Upper lobe of right lung (tissue), 1 donor: Measurements from ENCODE around the gene ESPNL. TPM values are rescaled to one million over a fixed set of nuclear protein-coding genes. Genes with fewer than 3 reads are reported as not detected.
"Not testable (repeated sequence)": the region's sequence is repeated elsewhere in the genome, so short reads cannot be mapped to it uniquely, and the experiment has no call there.

Experiments
- ATAC-seq: fragments of 200-7000 bp; cut with Tn5 transposase; one replicate; pipeline ENCODE4 v1.9.1; 2020; ENCODE audit warnings: mild to moderate bottlenecking, moderate library complexity
- DNase-seq: peaks from one replicate; pipeline ENCODE4 v3.0.0-alpha.2; 2020
- H3K27ac ChIP-seq: fragments of 200-600 bp; one replicate; pipeline ENCODE4 v1.8.0; 2022
- H3K27me3 ChIP-seq: fragments of 200-600 bp; one replicate; pipeline ENCODE4 v1.8.0; 2022; ENCODE audit warnings: mild to moderate bottlenecking
- H3K36me3 ChIP-seq: fragments of 200-600 bp; one replicate; pipeline ENCODE4 v1.8.0; 2022
- H3K4me1 ChIP-seq: fragments of 200-600 bp; one replicate; pipeline ENCODE4 v1.8.0; 2022
- H3K4me3 ChIP-seq: fragments of 200-600 bp; one replicate; pipeline ENCODE4 v1.8.0; 2022; ENCODE audit warnings: mild to moderate bottlenecking
- H3K9me3 ChIP-seq: fragments of 200-600 bp; one replicate; pipeline ENCODE4 v1.8.0; 2022
- intact Hi-C: fragments of 100-400 bp; cut with DNase I; formaldehyde crosslinking; loops from one replicate; pipeline ENCODE4 v1.11.0; 2022
- total RNA-seq: library from RNA; stranded (reverse); fragmentation: NEBNext Ultra II Directional; extraction: Animal tissue kit (Norgen Biotek cat#: 25700); gene quantifications from one replicate; pipeline ENCODE4 v1.2.1, GENCODE V29; 2021
- TF ChIP-seq, protein P1 (sequence below): fragments of 200-600 bp; IDR thresholded peaks from one replicate; pipeline ENCODE4 v1.8.0; 2022; ENCODE audit warnings: antibody characterized with exemption
- donor health status: DM: no; HTN: yes; CAD: no; lungs with severe emphysema.

The ESPNL gene
- total RNA-seq, 1 donor from 2014 or later = 0.35 TPM

DNA sequence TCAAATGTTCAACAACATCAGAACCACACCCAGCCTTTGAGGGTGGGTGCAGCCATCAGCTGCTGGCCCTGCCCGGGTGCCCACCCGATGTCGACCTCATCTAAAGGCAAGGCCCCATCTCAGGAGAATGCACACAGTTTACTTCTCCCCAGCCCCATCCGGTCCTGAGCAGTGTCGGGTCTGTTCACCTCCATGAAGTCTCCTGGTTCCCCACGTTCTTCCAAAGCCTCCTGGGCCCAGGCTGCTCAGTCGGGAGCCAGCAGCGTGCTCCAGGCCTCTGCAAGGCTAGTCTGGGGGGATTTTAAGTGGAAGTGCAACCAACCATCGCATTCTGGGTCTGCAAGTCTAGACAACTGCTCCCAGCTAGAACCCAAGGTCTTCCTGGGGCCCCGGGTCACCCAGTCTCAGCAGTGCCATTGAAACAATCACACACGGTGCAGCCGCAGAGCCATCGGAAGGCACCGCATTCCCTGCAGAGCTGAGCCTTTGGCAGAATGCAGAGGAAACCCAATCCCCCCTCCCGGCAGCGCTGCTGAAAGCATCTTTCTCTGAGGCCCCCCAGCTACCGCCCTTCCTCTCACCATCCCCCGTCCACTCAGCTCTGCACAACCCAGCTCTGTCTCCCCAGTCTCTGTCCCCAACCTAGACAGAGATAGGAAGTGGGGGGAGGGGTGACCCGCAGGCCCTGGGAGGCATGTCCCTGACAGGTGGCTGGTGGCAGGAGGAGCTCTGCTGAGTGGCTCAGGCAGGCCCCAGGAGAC, 8.5 kb downstream of the ESPNL start:
- ATAC-seq (peak; percentile 17), DNase-seq (peak; percentile 62)
- Histone ChIP-seq H3K9me3 (no peaks in the 10 kb centered on the region), H3K4me1 (peaks cover 16% of the 10 kb centered on the region), H3K4me3 (no peak overlapping the region), H3K27me3 (no peaks in the 10 kb centered on the region), H3K36me3 (no peaks in the 10 kb centered on the region), H3K27ac (no peak overlapping the region)
- intact Hi-C loops = no loop called here
- TF ChIP-seq, protein P1, sequence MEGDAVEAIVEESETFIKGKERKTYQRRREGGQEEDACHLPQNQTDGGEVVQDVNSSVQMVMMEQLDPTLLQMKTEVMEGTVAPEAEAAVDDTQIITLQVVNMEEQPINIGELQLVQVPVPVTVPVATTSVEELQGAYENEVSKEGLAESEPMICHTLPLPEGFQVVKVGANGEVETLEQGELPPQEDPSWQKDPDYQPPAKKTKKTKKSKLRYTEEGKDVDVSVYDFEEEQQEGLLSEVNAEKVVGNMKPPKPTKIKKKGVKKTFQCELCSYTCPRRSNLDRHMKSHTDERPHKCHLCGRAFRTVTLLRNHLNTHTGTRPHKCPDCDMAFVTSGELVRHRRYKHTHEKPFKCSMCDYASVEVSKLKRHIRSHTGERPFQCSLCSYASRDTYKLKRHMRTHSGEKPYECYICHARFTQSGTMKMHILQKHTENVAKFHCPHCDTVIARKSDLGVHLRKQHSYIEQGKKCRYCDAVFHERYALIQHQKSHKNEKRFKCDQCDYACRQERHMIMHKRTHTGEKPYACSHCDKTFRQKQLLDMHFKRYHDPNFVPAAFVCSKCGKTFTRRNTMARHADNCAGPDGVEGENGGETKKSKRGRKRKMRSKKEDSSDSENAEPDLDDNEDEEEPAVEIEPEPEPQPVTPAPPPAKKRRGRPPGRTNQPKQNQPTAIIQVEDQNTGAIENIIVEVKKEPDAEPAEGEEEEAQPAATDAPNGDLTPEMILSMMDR = no peak

DNA sequence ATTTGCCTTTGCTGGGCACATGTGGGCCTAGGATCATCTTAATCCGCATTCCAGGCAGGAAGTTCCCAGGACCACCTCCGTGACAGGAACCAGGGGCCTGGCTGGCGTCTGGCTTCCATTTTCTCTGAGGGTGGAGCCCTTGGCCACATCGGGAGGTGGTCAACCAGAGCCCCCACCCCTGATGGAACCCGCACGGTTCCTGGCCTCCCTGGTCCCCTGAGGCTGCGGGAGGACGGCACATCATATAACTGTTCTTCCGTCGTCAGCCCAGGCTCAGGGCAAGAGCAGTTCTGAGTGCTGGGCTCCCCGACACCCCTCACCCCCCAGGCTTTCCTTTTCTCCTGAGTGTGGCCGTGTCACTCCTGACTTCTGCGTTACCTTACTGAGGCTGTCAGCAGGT, 13.5 kb downstream of the ESPNL start:
- Histone ChIP-seq H3K27me3 (peaks cover 12% of the 10 kb centered on the region), H3K9me3 (no peaks in the 10 kb centered on the region), H3K4me1 (peaks cover 7% of the 10 kb centered on the region), H3K36me3 (no peaks in the 10 kb centered on the region), H3K27ac (no peak overlapping the region), H3K4me3 (no peak overlapping the region)
- DNase-seq (peak; percentile 26), ATAC-seq (no peak)
- intact Hi-C loops = no loop called here
- TF ChIP-seq, protein P1 = no peak

DNA sequence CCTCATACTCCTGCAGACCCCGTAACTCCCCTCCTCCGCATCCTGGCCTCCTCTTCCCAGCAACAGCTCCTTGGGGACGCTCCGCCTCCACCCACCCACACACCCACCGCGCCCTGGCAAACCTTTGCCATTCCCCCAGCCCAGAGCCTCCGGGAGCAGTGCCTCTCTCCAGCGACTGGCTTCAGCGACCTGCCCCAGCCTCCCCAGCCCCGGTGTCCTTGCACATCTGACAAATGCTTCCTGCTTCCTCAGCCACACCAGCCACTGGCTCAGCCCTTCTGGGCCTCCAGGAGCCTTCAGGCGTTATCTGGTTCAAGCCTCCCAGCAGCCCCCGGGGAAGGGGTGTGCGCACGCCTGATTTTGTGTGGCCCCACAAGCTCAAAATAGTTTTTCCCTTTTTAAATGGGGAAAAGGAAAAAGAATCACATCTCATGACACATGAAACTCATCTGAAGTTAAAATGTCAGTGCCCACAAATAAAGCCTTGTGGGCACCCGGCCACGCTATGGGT, 14.2 kb downstream of the ESPNL start:
- Histone ChIP-seq H3K36me3 (no peaks in the 10 kb centered on the region), H3K4me1 (no peaks in the 10 kb centered on the region), H3K27ac (no peak overlapping the region), H3K9me3 (no peaks in the 10 kb centered on the region), H3K4me3 (no peak overlapping the region), H3K27me3 (peaks cover 12% of the 10 kb centered on the region)
- intact Hi-C loops = no loop called here
- TF ChIP-seq, protein P1 = no peak
- ATAC-seq (no peak), DNase-seq (no peak)

DNA sequence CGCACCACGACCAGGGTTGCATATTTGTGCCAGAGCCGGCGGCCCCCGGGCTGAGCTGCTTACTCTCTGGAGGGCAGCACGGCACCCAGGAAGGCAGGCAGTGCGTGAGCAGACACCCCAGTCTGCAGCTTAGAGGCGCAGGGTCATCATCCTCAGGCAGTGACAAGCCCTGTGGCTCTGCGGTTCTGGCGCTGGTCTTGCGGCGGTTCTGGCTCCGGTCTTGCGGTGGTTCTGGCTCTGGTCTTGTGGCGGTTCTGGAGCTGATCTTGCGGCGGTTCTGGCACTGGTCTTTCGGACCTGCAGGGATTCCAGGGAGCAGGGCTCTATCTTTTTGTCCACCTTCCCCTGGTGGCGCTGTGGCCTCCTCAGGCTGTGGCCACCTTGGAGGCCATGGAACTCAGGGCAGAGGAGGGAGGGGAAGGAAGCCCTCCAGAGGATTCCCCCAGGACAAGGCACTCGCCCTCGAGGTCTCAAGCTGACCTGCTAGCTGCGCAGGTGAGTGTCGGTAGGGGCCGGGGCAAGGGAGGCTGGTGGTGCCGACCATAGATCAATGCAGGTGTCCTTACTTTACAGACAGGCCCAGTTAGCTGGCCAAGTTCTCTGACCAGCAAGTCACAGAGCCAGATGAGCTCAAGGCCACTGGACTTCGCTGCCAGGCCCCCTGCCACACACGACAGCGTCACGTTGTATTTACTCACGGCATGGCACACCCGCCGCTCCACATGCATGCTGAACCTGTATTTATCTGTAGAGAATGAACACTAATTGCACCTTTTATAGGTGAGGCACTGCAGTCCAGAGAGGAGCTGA, 14.9 kb downstream of the ESPNL start:
- H3K27ac ChIP-seq = no peak overlapping the region
- TF ChIP-seq, protein P1 = no peak
- no peaks in the 10 kb centered on the region for H3K4me1 ChIP-seq
- no peak overlapping the region for H3K4me3 ChIP-seq
- ATAC-seq (no peak), DNase-seq (no peak)
- H3K9me3 ChIP-seq = no peaks in the 10 kb centered on the region
- intact Hi-C loops = no loop called here
- no peaks in the 10 kb centered on the region for H3K36me3 ChIP-seq
- H3K27me3 ChIP-seq = peaks cover 14% of the 10 kb centered on the region

DNA sequence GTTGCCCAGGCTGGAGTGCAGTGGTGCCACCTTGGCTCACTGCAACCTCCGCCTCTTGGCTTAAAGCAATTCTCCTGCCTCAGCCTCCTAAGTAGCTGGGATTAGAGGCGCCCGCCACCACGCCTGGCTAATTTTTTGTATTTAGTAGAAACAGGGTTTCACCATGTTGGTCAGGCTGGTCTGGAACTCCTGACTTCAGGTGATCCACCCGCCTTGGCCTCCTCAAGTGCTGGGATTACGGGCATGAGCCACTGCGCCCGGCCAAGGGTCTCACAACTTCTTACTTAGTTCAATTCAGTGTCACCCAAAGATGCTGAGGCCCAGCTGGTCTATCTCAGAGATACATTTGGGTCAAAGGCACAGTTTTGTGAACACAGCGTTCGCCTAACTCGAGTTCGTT, 15.6 kb downstream of the ESPNL start:
- intact Hi-C loops, ATAC-seq: not testable (repeated sequence)

More for the DNA sequence above, 15.6 kb downstream of the ESPNL start:
- H3K27me3 ChIP-seq = peaks cover 17% of the 10 kb centered on the region
- not testable (repeated sequence) for H3K9me3 ChIP-seq, H3K27ac ChIP-seq, DNase-seq, H3K4me3 ChIP-seq, H3K36me3 ChIP-seq, H3K4me1 ChIP-seq
